CD4-positive, alpha-beta T cell treated with Interleukin-4 for 1 hour (primary cell): ENCODE results near the gene CDH13.

Experiments used
- DNase-seq, 2 donors: peaks; one replicate each; pipeline ENCODE4 v3.0.0-alpha.2; 2020 to 2022

The CDH13 gene

GRCh38 chr16:83743720-83744119 lies 1117.0 kb downstream of the CDH13 start:
- DNase-seq = no peak

GRCh38 chr16:83744441-83744981 lies 1117.7 kb downstream of the CDH13 start:
- DNase-seq = peak; percentile 10 to 81

- no peak for DNase-seq
Observed at GRCh38 chr16:83746611-83747010, 1119.8 kb downstream of the CDH13 start.

GRCh38 chr16:83747936-83748335 lies 1121.2 kb downstream of the CDH13 start:
- DNase-seq = no peak

- DNase-seq = no peak
Observed at GRCh38 chr16:83755391-83755790, 1128.6 kb downstream of the CDH13 start.

GRCh38 chr16:83762141-83762991 lies 1135.6 kb downstream of the CDH13 start:
- DNase-seq = no peak

GRCh38 chr16:83762992-83763358 lies 1136.2 kb downstream of the CDH13 start:
- DNase-seq = no peak

GRCh38 chr16:83768986-83769385 lies 1142.2 kb downstream of the CDH13 start:
- no peak for DNase-seq

GRCh38 chr16:83769397-83770008 lies 1142.7 kb downstream of the CDH13 start:
- DNase-seq = peak in 1 of 2 donors; percentile 38

- DNase-seq = no peak
Observed at GRCh38 chr16:83771306-83771942, 1144.7 kb downstream of the CDH13 start.

GRCh38 chr16:83772806-83773205 lies 1146.0 kb downstream of the CDH13 start:
- no peak for DNase-seq

- DNase-seq = no peak
Observed at GRCh38 chr16:83774066-83774465, 1147.3 kb downstream of the CDH13 start.

- no peak for DNase-seq
Observed at GRCh38 chr16:83776944-83777343, 1150.2 kb downstream of the CDH13 start.

- no peak for DNase-seq
Observed at GRCh38 chr16:83779886-83780285, 1153.1 kb downstream of the CDH13 start.

GRCh38 chr16:83785455-83785854 lies 1158.7 kb downstream of the CDH13 start:
- no peak for DNase-seq

GRCh38 chr16:83789642-83790401 lies 1163.1 kb downstream of the CDH13 start:
- no peak for DNase-seq

- DNase-seq = no peak
Observed at GRCh38 chr16:83791916-83792315, 1165.1 kb downstream of the CDH13 start.

- no peak for DNase-seq
Observed at GRCh38 chr16:83792391-83792790, 1165.6 kb downstream of the CDH13 start.

- DNase-seq = no peak
Observed at GRCh38 chr16:83793179-83793578, 1166.4 kb downstream of the CDH13 start.

GRCh38 chr16:83794860-83795554 lies 1168.2 kb downstream of the CDH13 start:
- no peak for DNase-seq

- DNase-seq = no peak
Observed at GRCh38 chr16:83797013-83797412, 1170.2 kb downstream of the CDH13 start.

- no peak for DNase-seq
Observed at GRCh38 chr16:83799336-83799735, 1172.6 kb downstream of the CDH13 start.
